ENCODE results near the gene NUP210L.

Gene NUP210L

DNA sequence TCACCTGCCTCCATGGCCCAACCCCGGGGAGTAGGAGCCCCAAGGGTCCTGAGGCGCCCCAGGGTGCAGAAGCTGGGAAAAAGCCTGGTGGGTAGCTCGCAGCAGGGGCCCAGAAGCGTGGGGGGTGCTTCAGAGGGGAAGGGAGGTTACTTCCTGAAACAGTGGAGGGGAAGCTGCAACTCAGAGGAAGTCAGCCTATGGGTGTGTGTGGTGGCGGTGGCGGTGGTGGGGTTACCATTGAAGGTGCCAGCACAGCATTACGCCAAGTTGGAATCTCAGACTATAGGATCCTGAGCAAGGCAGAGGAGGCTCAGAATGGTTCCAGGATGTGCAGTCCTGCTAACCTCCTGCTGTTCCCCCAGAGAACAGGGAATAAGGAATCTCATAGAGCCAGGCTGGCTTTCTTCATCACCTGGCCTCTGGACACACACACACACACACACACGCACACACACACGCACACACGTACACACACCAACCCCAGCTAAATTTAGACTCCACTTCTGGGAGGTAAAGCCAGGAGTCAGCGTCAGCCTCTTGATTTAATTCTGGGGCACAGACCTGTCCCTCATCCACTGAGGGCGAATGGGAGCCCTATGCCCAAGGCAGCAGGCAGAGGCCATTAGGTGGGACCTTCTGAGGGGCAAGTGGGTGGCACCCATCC is 209.6 kb downstream of the NUP210L start:
- Histone ChIP-seq H3K4me3 (replicated peaks; ENCODE audit: insufficient read depth, low read length) (peak overlapping the region; percentile 68), H3K27me3 (ENCODE audit: insufficient read depth, poor library complexity, severe bottlenecking) (no peaks in the 10 kb centered on the region), H3K27ac (replicated peaks) (peak overlapping the region; percentile 96)
- DNase-seq (ENCODE audit: low read depth in 1 of 2, low spot score in 1 of 2), result peak; percentile 88 to 95
- TF ChIP-seq, protein P1, sequence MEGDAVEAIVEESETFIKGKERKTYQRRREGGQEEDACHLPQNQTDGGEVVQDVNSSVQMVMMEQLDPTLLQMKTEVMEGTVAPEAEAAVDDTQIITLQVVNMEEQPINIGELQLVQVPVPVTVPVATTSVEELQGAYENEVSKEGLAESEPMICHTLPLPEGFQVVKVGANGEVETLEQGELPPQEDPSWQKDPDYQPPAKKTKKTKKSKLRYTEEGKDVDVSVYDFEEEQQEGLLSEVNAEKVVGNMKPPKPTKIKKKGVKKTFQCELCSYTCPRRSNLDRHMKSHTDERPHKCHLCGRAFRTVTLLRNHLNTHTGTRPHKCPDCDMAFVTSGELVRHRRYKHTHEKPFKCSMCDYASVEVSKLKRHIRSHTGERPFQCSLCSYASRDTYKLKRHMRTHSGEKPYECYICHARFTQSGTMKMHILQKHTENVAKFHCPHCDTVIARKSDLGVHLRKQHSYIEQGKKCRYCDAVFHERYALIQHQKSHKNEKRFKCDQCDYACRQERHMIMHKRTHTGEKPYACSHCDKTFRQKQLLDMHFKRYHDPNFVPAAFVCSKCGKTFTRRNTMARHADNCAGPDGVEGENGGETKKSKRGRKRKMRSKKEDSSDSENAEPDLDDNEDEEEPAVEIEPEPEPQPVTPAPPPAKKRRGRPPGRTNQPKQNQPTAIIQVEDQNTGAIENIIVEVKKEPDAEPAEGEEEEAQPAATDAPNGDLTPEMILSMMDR (IDR thresholded peaks at IDR 0.05; ENCODE audit: insufficient read depth, low read length), result no peak
- TF ChIP-seq GABPA (IDR thresholded peaks at IDR 0.05; ENCODE audit: low read depth) (peak; percentile 40), SPI1 (IDR thresholded peaks at IDR 0.05; ENCODE audit: borderline replicate concordance, low read depth) (peak; percentile 95), POLR2AphosphoS5 (IDR thresholded peaks at IDR 0.05; ENCODE audit: low read depth) (peak; percentile 75)
- TF ChIP-seq, protein P2, sequence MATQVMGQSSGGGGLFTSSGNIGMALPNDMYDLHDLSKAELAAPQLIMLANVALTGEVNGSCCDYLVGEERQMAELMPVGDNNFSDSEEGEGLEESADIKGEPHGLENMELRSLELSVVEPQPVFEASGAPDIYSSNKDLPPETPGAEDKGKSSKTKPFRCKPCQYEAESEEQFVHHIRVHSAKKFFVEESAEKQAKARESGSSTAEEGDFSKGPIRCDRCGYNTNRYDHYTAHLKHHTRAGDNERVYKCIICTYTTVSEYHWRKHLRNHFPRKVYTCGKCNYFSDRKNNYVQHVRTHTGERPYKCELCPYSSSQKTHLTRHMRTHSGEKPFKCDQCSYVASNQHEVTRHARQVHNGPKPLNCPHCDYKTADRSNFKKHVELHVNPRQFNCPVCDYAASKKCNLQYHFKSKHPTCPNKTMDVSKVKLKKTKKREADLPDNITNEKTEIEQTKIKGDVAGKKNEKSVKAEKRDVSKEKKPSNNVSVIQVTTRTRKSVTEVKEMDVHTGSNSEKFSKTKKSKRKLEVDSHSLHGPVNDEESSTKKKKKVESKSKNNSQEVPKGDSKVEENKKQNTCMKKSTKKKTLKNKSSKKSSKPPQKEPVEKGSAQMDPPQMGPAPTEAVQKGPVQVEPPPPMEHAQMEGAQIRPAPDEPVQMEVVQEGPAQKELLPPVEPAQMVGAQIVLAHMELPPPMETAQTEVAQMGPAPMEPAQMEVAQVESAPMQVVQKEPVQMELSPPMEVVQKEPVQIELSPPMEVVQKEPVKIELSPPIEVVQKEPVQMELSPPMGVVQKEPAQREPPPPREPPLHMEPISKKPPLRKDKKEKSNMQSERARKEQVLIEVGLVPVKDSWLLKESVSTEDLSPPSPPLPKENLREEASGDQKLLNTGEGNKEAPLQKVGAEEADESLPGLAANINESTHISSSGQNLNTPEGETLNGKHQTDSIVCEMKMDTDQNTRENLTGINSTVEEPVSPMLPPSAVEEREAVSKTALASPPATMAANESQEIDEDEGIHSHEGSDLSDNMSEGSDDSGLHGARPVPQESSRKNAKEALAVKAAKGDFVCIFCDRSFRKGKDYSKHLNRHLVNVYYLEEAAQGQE (IDR thresholded peaks at IDR 0.05; ENCODE audit: insufficient replicate concordance, low read depth), result no peak

DNA sequence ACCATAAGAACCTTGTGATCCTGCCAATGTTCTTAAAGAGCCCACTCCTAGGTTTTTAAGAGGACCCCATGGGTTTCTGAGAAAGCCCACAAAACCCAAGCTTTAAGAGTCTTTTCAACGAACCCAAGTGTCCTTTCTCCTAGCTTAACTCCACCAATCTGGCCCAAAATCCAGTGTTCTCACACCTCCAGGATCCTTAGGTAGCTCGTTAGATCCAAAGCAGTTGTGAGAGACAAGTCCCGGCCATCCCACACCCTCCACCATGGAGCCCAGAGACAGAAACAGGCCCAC is 210.1 kb downstream of the NUP210L start:
- DNase-seq (ENCODE audit: low read depth in 1 of 2, low spot score in 1 of 2), result no peak
- no peaks in the 10 kb centered on the region for H3K27me3 ChIP-seq (ENCODE audit: insufficient read depth, poor library complexity, severe bottlenecking)
- peak overlapping the region; percentile 96 for H3K27ac ChIP-seq (replicated peaks)
- H3K4me3 ChIP-seq (replicated peaks; ENCODE audit: insufficient read depth, low read length), result peak overlapping the region; percentile 68
- TF ChIP-seq GABPA (IDR thresholded peaks at IDR 0.05; ENCODE audit: low read depth) (no peak), POLR2AphosphoS5 (IDR thresholded peaks at IDR 0.05; ENCODE audit: low read depth) (no peak), SPI1 (IDR thresholded peaks at IDR 0.05; ENCODE audit: borderline replicate concordance, low read depth) (no peak)
- TF ChIP-seq, protein P1 (IDR thresholded peaks at IDR 0.05; ENCODE audit: insufficient read depth, low read length), result no peak
- TF ChIP-seq, protein P2 (IDR thresholded peaks at IDR 0.05; ENCODE audit: insufficient replicate concordance, low read depth), result no peak

DNA sequence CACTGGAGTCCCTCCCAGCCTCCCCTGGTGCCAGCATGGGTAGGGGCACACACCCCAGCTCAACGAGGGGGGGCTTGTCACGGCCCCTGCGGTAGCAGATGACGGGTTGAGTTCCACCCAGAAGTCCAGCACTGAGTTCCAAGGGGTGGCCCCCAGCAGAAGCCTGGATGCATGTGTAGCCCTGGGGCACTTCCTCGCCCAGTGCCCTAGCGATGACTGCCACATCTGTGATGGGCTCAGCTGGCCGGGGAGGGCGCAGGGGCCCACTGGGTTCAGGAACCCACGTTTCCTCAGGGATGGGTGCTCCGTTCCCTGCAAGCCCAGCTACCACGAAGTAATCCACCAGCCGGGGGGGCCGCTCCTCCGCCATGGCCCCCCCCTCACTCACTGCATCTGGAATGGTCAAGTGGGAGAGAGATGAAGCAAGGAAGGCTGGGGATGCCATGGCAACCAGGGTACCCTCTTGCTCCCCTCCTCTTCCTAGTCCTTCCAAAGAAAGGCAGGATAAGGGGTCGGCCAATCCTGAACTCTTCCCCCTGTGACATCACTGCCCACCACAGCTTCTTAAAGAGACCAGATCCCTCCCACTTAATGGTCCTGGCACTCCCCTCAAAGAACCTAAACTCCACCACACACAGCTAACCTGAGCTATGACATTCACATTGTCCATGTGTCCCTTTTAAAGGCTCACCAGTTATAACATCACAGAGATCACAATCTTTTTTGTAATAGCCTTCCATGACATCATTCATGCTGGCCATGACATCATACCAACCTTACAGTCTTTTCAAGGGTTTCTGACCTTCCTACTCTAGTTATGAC is 210.7 kb downstream of the NUP210L start:
- H3K4me3 ChIP-seq (replicated peaks; ENCODE audit: insufficient read depth, low read length), result peak overlapping the region; percentile 68
- peak in 1 of 2 experiments; percentile 56 for DNase-seq (ENCODE audit: low read depth in 1 of 2, low spot score in 1 of 2)
- no peaks in the 10 kb centered on the region for H3K27me3 ChIP-seq (ENCODE audit: insufficient read depth, poor library complexity, severe bottlenecking)
- TF ChIP-seq, protein P1 (IDR thresholded peaks at IDR 0.05; ENCODE audit: insufficient read depth, low read length), result no peak
- no peak for TF ChIP-seq SPI1 (IDR thresholded peaks at IDR 0.05; ENCODE audit: borderline replicate concordance, low read depth)
- TF ChIP-seq GABPA (IDR thresholded peaks at IDR 0.05; ENCODE audit: low read depth), result no peak
- TF ChIP-seq, protein P2 (IDR thresholded peaks at IDR 0.05; ENCODE audit: insufficient replicate concordance, low read depth), result no peak
- no peak for TF ChIP-seq POLR2AphosphoS5 (IDR thresholded peaks at IDR 0.05; ENCODE audit: low read depth)
- peak overlapping the region; percentile 96 for H3K27ac ChIP-seq (replicated peaks)
